NB4 (cell line): Measurements from ENCODE around the gene LRMDA.

Experiments used
- DNase-seq: peaks from one replicate; pipeline ENCODE4 v3.0.0; 2010; ENCODE audit warnings: low read depth
- H3K4me3 ChIP-seq: one replicate; pipeline ENCODE4 v1.5.1; 2011; ENCODE audit warnings: mild to moderate bottlenecking, low read depth, low read length, moderate library complexity
- MYC ChIP-seq: IDR thresholded peaks from 2 replicates; pipeline ENCODE4 v1.6.1; 2011; ENCODE audit warnings: low read depth, low read length
- POLR2A ChIP-seq: IDR thresholded peaks from 2 replicates; pipeline ENCODE4 v1.6.1; 2011; ENCODE audit warnings: mild to moderate bottlenecking; ENCODE audit not compliant: insufficient read length; ENCODE audit errors: extremely low read depth
- TF ChIP-seq, protein P1 (sequence below): IDR thresholded peaks from 2 replicates; pipeline ENCODE4 v1.6.1; 2011; ENCODE audit warnings: low read depth, low read length
- TF ChIP-seq, protein P2 (sequence below): IDR thresholded peaks from one replicate; pipeline ENCODE4 v1.5.1; 2012; ENCODE audit warnings: low read depth, low read length

The LRMDA gene

DNA sequence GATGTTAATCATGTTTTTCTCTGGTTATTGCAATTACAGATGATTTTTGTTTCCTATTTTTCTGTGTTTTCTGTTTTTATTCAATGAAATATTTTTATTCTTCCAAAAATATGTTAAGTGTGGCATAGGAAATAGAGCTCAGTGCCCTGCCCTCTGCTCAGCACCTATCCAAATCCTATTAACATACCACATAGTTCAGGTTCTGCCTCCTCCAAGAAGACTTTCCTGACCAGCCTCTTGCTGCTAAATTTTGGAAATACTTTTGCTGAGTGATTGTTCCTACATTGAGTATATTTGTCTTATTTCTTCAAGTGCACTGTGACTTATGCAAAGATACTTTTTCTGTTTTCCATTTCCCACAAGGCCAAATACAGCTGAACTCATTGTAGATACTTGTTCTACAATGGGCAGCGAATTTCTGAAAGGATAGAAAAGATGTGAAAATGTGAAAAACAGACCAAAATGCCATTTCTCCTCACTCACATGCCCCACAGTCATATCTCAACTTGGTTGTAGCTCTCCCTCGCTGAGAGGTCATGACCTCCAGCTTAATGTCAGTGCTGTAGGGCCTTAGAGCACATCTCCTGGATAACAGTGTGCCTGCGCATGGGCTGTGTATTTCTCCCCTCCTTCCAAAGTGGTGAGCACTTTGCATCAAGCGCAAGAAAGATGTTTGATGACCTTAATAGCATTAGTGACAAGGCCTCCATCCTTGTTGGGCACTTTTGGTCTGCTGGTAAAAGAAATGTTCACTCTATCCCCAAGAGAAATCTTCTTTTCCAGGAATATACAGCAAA lies 677.3 kb downstream of the LRMDA start:
- TF ChIP-seq MYC (no peak), POLR2A (no peak)
- TF ChIP-seq, protein P1, sequence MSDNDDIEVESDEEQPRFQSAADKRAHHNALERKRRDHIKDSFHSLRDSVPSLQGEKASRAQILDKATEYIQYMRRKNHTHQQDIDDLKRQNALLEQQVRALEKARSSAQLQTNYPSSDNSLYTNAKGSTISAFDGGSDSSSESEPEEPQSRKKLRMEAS, result no peak
- TF ChIP-seq, protein P2, sequence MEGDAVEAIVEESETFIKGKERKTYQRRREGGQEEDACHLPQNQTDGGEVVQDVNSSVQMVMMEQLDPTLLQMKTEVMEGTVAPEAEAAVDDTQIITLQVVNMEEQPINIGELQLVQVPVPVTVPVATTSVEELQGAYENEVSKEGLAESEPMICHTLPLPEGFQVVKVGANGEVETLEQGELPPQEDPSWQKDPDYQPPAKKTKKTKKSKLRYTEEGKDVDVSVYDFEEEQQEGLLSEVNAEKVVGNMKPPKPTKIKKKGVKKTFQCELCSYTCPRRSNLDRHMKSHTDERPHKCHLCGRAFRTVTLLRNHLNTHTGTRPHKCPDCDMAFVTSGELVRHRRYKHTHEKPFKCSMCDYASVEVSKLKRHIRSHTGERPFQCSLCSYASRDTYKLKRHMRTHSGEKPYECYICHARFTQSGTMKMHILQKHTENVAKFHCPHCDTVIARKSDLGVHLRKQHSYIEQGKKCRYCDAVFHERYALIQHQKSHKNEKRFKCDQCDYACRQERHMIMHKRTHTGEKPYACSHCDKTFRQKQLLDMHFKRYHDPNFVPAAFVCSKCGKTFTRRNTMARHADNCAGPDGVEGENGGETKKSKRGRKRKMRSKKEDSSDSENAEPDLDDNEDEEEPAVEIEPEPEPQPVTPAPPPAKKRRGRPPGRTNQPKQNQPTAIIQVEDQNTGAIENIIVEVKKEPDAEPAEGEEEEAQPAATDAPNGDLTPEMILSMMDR, result no peak
- H3K4me3 ChIP-seq, result no peak overlapping the region
- no peak for DNase-seq

DNA sequence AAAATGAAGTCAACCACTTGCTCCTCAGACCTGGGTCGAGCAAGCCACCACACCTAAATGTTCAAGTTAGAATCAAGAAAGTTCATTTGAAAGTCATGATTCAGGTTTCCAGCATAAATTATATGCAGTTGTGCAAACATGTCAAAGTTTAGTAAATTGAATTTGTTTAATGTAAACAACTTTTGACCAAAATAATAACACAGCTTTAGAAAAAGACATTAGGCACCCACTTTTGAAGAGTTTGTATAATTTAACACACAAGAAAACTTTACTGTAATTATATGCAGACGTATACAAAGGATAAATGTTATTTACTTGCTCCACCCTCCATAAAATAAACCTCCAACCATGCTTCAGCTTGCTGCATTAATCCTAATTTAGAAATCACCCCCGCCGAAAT lies 680.0 kb downstream of the LRMDA start:
- H3K4me3 ChIP-seq, result no peak overlapping the region
- TF ChIP-seq, protein P2, result no peak
- TF ChIP-seq, protein P1, result no peak
- no peak for TF ChIP-seq MYC
- no peak for TF ChIP-seq POLR2A
- DNase-seq, result no peak

DNA sequence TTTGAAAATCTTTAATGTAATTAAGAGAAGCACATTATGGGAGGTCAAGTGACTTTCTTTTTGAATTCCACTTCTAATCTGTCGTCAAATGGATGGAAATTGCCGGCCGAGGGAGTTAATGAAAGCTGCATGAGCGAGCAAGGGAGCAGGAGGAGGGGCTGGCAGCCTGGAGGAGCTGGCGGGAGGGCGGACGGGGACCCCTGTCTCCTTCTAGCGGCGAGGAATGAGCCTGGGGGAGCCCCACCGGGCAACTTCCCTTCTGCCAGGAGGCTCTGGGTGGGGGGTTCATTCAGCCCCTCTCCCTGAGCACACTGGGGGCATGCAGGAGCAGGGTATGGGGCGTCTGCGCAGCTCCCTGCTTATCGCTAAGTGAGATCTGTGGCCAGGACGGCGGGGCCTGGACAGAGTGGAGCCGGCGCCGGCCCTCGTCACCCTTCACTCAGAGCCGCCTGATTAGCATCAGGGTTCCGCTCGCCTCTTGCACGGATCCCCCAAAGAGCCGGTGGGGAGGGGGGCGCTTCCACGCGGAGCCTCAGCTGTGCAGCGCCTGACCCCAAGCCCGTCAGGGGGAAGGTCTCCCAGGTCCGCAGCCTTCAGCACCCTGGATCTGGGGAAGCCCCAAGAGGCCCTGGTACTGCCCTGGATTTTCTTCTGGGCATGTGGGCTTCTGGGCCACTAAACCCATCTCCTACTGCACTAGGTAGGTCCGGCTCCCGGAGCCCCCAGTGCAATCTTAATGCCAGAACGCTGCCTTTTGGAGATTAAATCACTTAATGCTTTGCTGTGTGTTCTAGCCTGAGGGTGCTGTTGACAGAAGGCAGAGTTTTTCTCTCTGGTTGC lies 680.8 kb downstream of the LRMDA start:
- TF ChIP-seq MYC, result no peak
- TF ChIP-seq, protein P2, result no peak
- TF ChIP-seq POLR2A, result no peak
- TF ChIP-seq, protein P1, result no peak
- DNase-seq, result no peak
- H3K4me3 ChIP-seq, result no peak overlapping the region

- TF ChIP-seq, protein P2, result no peak
- TF ChIP-seq MYC, result no peak
- TF ChIP-seq, protein P1, result no peak
- no peak for TF ChIP-seq POLR2A
- H3K4me3 ChIP-seq, result no peak overlapping the region
- no peak for DNase-seq
Observed at GRCh38 chr10:76112826-76113150, 681.4 kb downstream of the LRMDA start.

- no peak overlapping the region for H3K4me3 ChIP-seq
- DNase-seq, result no peak
- TF ChIP-seq MYC, result no peak
- TF ChIP-seq POLR2A, result no peak
- TF ChIP-seq, protein P2, result no peak
Observed at GRCh38 chr10:76113952-76114351, 682.5 kb downstream of the LRMDA start.
